Bronchial epithelial cell (primary cell): ENCODE data around the gene LDB2. TPM values are rescaled to one million over a fixed set of nuclear protein-coding genes. Genes with fewer than 3 reads are reported as not detected.

ENCODE experiments used
- DNase-seq: peaks from one replicate; pipeline ENCODE4 v3.0.0-alpha.2; 2010; ENCODE audit warnings: low read depth
- FAIRE-seq: peaks from 2 replicates; lab custom pipeline; 2011; peaks lifted over from hg19 to GRCh38; lab: Jason Lieb, UNC
- H3K27me3 ChIP-seq: 2 replicates; pipeline ENCODE4 v1.5.1; 2011; ENCODE audit warnings: low read length; ENCODE audit not compliant: control insufficient read depth, insufficient read depth
- H3K36me3 ChIP-seq: 2 replicates; pipeline ENCODE4 v1.5.1; 2011; ENCODE audit warnings: low read length; ENCODE audit not compliant: control insufficient read depth, insufficient read depth
- H3K4me3 ChIP-seq: 2 replicates; pipeline ENCODE4 v1.5.1; 2011; ENCODE audit warnings: mild to moderate bottlenecking, low read depth, low read length, control low read depth
- CTCF ChIP-seq: IDR thresholded peaks from 2 replicates; pipeline ENCODE4 v1.5.1; 2011; ENCODE audit warnings: mild to moderate bottlenecking, moderate library complexity, low read length, control low read depth, inconsistent platforms; ENCODE audit not compliant: insufficient read depth, severe bottlenecking
- total RNA-seq: library from RNA; depleted of rRNA; stranded (reverse); fragments of >200 nt; gene quantifications from 2 replicates; pipeline ENCODE4 v1.2.1, GENCODE V29; 2014

Gene LDB2
- total RNA-seq = not detected in 2 replicates

DNA sequence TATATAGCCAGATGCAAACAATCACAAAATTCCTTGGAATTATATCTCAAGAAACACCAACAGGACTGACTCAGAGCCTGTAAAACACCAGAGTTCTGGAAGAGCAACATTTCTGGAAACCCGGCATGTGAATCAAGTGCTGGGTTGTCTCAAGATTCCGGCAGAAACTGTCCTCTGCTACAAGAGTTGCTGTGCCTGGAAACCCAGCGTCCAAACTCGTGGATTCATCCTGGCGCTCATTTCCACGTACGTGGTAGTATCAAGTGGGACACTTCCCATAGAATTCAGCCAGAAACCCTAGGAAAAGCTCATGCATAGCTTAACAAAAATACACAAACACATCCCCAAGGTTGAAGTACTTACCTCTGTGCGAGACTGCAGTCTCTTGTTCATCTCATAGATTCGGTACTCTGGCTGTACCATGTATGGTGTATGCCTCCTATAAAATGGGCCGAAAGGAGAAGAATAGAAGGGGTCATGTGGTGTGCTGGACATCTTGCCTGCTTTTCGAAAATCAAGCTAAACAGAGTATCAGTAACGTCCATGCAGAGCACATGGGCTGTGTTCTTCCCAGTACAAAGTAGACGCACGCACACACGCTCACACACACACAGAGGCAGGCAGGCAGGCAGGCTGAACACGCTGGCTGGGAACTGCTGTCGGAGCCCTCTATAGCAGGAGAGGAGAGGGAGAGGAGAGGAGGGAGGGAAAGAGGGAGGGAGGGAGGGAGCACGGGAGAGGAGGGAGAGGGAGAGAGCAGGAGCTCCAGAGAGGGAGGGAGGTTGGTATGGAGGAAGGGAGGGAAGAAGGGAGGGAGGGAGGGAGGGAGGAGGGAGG, at the start of gene LDB2:
TSS of gene LDB2 (minus strand) at position 655 of the 837 bp plus-strand sequence.
- H3K36me3 ChIP-seq = no peaks in the 10 kb centered on the region
- no peak for DNase-seq
- no peak for FAIRE-seq
- TF ChIP-seq CTCF = no peak
- no peak within 1 kb of the TSS for H3K4me3 ChIP-seq
- H3K27me3 ChIP-seq = no peaks in the 10 kb centered on the region

GRCh38 chr4:16942491-16942890, 44.0 kb upstream of the LDB2 start:
- no peak for FAIRE-seq
- H3K27me3 ChIP-seq = no peaks in the 10 kb centered on the region
- H3K4me3 ChIP-seq = no peak overlapping the region
- H3K36me3 ChIP-seq = no peaks in the 10 kb centered on the region
- no peak for TF ChIP-seq CTCF
- DNase-seq = no peak

- Histone ChIP-seq H3K36me3 (no peaks in the 10 kb centered on the region), H3K27me3 (no peaks in the 10 kb centered on the region), H3K4me3 (no peak overlapping the region)
- TF ChIP-seq CTCF = no peak
- FAIRE-seq = no peak
- no peak for DNase-seq
Measured at GRCh38 chr4:16939178-16939577, 40.7 kb upstream of the LDB2 start.

- no peaks in the 10 kb centered on the region for H3K36me3 ChIP-seq
- H3K27me3 ChIP-seq = no peaks in the 10 kb centered on the region
- no peak for FAIRE-seq
- DNase-seq = no peak
- H3K4me3 ChIP-seq = no peak overlapping the region
- TF ChIP-seq CTCF = no peak
Measured at GRCh38 chr4:16938512-16939040, 40.1 kb upstream of the LDB2 start.

DNA sequence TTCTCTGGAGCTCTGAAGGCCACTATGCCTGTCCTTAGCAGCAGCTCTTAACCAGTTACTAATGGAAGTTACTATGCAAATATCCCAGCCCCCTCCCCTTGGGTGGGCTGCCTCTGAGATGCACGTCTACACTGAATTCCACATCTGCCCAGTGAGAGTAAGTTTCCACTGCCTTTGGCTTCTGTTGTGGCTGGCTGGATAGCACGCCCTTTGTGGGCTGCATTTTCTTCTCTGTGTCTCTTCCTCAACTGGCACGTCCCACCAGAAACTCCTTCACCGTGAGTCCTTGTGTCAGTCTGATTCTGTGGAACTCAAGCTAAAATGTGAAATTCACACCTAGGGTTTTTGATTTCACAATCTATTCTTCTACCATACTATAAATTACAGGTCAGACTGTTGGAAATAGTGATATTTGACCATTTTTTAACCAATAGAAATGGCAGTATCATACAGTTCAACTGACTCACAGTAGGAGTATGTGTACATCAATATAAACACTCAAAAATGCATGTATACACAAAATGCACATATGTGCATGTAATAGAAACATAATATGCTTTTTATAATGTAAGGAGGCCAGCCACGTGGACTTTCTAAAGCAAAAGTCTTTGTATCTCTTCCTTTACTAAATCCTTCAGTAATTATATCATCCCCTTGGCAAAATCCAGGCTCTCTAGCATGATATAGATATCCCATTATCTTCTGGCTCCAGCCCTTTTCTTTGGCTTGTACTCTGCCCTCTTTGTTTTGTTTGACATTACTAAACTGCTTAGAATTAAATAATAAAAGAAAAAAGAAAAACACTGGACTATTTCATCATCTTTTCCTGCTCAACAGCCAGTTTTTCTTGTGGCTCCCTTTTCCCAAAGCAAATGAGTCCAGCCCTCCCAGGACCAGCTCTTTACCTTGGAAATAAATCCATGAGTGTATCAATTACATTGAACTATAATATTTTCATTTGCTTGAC, 33.2 kb upstream of the LDB2 start:
- no peaks in the 10 kb centered on the region for H3K27me3 ChIP-seq
- no peak overlapping the region for H3K4me3 ChIP-seq
- DNase-seq (no peak), FAIRE-seq (no peak)
- TF ChIP-seq CTCF = no peak
- H3K36me3 ChIP-seq = no peaks in the 10 kb centered on the region
